A549 (cell line): ENCODE results near the gene FOXO3. TPM values are rescaled to one million over a fixed set of nuclear protein-coding genes. Genes with fewer than 3 reads are reported as not detected.

ENCODE experiments used
- ATAC-seq, 2 experiments: fragments of 200-7000 bp in 1 of 2; fragments of >200 bp in 1 of 2; cut with Nextera tagmentation in 1 of 2; cut with Tn5 transposase in 1 of 2; 3 replicates each; pipeline versions ENCODE4 v1.8.0 to v1.9.1; 2018 to 2020; ENCODE audit warnings: mild to moderate bottlenecking in 1 of 2, moderate library complexity in 1 of 2
- CTCF ChIA-PET: fragments of 300-600 bp; sonication (Branson Sonifier 250); formaldehyde crosslinking; extraction: SDS; loops from one replicate; lab custom pipeline; 2021; ENCODE audit warnings: antibody characterized with exemption, inconsistent platforms; lab: Yijun Ruan, JAX
- POLR2A ChIA-PET: fragments of 350-600 bp; formaldehyde crosslinking; extraction: SDS; loops from one replicate; lab custom pipeline; 2021; ENCODE audit warnings: antibody characterized with exemption, inconsistent platforms; lab: Yijun Ruan, JAX
- DNase-seq, 2 experiments: peaks; one replicate each; pipeline versions ENCODE4 v3.0.0 to v3.0.0-alpha.2; 2011 to 2016; ENCODE audit warnings: low read depth in 1 of 2, low spot score in 1 of 2
- FAIRE-seq: peaks from 2 replicates; lab custom pipeline; 2011; peaks lifted over from hg19 to GRCh38; lab: Jason Lieb, UNC
- H3K27ac ChIP-seq, 2 experiments: fragments of >200 bp; sonication (Bioruptor Twin); formaldehyde crosslinking; 3 replicates each; pipeline ENCODE4 v1.5.1; 2016 to 2017
- H3K4me1 ChIP-seq: fragments of >200 bp; sonication (Bioruptor Twin); formaldehyde crosslinking; 3 replicates; pipeline ENCODE4 v1.6.1; 2016
- H3K4me2 ChIP-seq: fragments of >200 bp; sonication (Bioruptor Twin); formaldehyde crosslinking; 3 replicates; pipeline ENCODE4 v1.6.1; 2016
- H3K4me3 ChIP-seq: fragments of >200 bp; sonication (Bioruptor Twin); formaldehyde crosslinking; 3 replicates; pipeline ENCODE4 v1.5.1; 2016
- H3K9me3 ChIP-seq: fragments of >200 bp; sonication (Bioruptor Twin); formaldehyde crosslinking; 3 replicates; pipeline ENCODE4 v1.6.1; 2016
- CHD2 ChIP-seq: fragments of 150-350 bp; IDR thresholded peaks from 2 replicates; pipeline ENCODE4 v1.6.1; 2014; ENCODE audit warnings: low read length; ENCODE audit not compliant: partially characterized antibody
- CTCF ChIP-seq: fragments of >200 bp; sonication (Bioruptor Twin); formaldehyde crosslinking; IDR thresholded peaks from 3 replicates; pipeline ENCODE4 v1.5.1; 2016
- EHMT2 ChIP-seq: fragments of 200-600 bp; sonication (generic); IDR thresholded peaks from 2 replicates; pipeline ENCODE4 v1.6.1; 2016; ENCODE audit warnings: antibody characterized with exemption, low read depth, mild to moderate bottlenecking, moderate library complexity
- FOSL2 ChIP-seq, 2 experiments: fragments of 450-650 bp in 1 of 2; fragments of >200 bp in 1 of 2; sonication (Bioruptor Twin) in 1 of 2; formaldehyde crosslinking; IDR thresholded peaks; 2 replicates each; pipeline versions ENCODE4 v1.5.0 to v1.6.1; 2016 to 2020; ENCODE audit warnings: mild to moderate bottlenecking in 1 of 2, moderate library complexity in 1 of 2
- HOXA7 ChIP-seq: fragments of 250-450 bp; sonication (Bioruptor Pico); IDR thresholded peaks from 2 replicates; pipeline ENCODE4 v1.5.0; 2020; ENCODE audit warnings: mild to moderate bottlenecking, moderate library complexity
- JUNB ChIP-seq: fragments of >200 bp; sonication (Bioruptor Twin); formaldehyde crosslinking; IDR thresholded peaks from 2 replicates; pipeline ENCODE4 v1.6.1; 2016
- MYC ChIP-seq: IDR thresholded peaks from 2 replicates; pipeline ENCODE4 v1.6.1; 2012; ENCODE audit warnings: mild to moderate bottlenecking, inconsistent platforms, low read length, improper control_type of control experiment, borderline replicate concordance
- NR3C1 ChIP-seq: fragments of >200 bp; sonication (Bioruptor Twin); formaldehyde crosslinking; IDR thresholded peaks from 3 replicates; pipeline ENCODE4 v1.6.1; 2017
- POLR2AphosphoS2 ChIP-seq: conservative IDR thresholded peaks from 2 replicates; pipeline ENCODE4 v1.6.1; 2012; ENCODE audit warnings: low read length, improper control_type of control experiment, inconsistent platforms
- RFX5 ChIP-seq: fragments of 450-650 bp; IDR thresholded peaks from 2 replicates; pipeline ENCODE4 v1.7.1; 2014; ENCODE audit warnings: antibody characterized with exemption, mild to moderate bottlenecking, moderate library complexity
- SMC3 ChIP-seq: fragments of >200 bp; sonication (Bioruptor Twin); formaldehyde crosslinking; IDR thresholded peaks from 3 replicates; pipeline ENCODE4 v1.6.1; 2018; ENCODE audit warnings: inconsistent platforms
- SREBF2 ChIP-seq: fragments of 450-650 bp; IDR thresholded peaks from 2 replicates; pipeline ENCODE4 v1.6.1; 2014; ENCODE audit warnings: mild to moderate bottlenecking, moderate library complexity
- ZFP36 ChIP-seq: fragments of 450-650 bp; IDR thresholded peaks from 2 replicates; pipeline ENCODE4 v1.6.1; 2014; ENCODE audit warnings: borderline replicate concordance; ENCODE audit not compliant: partially characterized antibody
- ZNF302 ChIP-seq: fragments of 250-450 bp; sonication (Bioruptor Pico); IDR thresholded peaks from 2 replicates; pipeline ENCODE4 v1.9.0; 2021; ENCODE audit warnings: inconsistent platforms, mild to moderate bottlenecking, moderate library complexity
- ZSCAN20 ChIP-seq: fragments of 250-450 bp; sonication (Bioruptor Pico); IDR thresholded peaks from 2 replicates; pipeline ENCODE4 v1.8.0; 2022; ENCODE audit warnings: mild to moderate bottlenecking, moderate library complexity
- WGBS: methylation state at CpG from one replicate; pipeline ENCODE4 v1.1.6; 2017; ENCODE audit errors: missing lambda C conversion rate; 5-methylcytosine and 5-hydroxymethylcytosine counted together
- polyA plus RNA-seq, 4 experiments: library from polyadenylated mRNA; depleted of rRNA in 3 of 4; stranded (reverse); fragments of >200 nt; fragmentation: RNase III in 1 of 4; extraction: RNeasy Plus Mini Kit Qiagen cat#74134 plus additional on column Dnase treatment in 1 of 4; gene quantifications; 2 replicates in 3 of 4; 3 replicates in 1 of 4; pipeline ENCODE4 v1.2.3, GENCODE V29; 2011 to 2017
- TF ChIP-seq, protein P1 (sequence below): IDR thresholded peaks from 2 replicates; pipeline ENCODE4 v1.6.1; 2012
- TF ChIP-seq, protein P2 (sequence below): fragments of 250-450 bp; sonication (Bioruptor Pico); IDR thresholded peaks from 2 replicates; pipeline ENCODE4 v1.5.0; 2020; ENCODE audit warnings: low read depth, mild to moderate bottlenecking, moderate library complexity
- TF ChIP-seq, protein P3 (sequence below): fragments of >200 bp; sonication (Bioruptor Twin); formaldehyde crosslinking; IDR thresholded peaks from 2 replicates; pipeline ENCODE4 v1.6.1; 2016
- TF ChIP-seq, protein P4 (sequence below): fragments of 150-350 bp; IDR thresholded peaks from 2 replicates; pipeline ENCODE4 v1.6.1; 2014; ENCODE audit warnings: low read depth, mild to moderate bottlenecking, low read length

Gene FOXO3
- polyA plus RNA-seq, 2 of the 4 experiments (the other 2 are of a cell fraction): 4.6 to 7.5 TPM

DNA sequence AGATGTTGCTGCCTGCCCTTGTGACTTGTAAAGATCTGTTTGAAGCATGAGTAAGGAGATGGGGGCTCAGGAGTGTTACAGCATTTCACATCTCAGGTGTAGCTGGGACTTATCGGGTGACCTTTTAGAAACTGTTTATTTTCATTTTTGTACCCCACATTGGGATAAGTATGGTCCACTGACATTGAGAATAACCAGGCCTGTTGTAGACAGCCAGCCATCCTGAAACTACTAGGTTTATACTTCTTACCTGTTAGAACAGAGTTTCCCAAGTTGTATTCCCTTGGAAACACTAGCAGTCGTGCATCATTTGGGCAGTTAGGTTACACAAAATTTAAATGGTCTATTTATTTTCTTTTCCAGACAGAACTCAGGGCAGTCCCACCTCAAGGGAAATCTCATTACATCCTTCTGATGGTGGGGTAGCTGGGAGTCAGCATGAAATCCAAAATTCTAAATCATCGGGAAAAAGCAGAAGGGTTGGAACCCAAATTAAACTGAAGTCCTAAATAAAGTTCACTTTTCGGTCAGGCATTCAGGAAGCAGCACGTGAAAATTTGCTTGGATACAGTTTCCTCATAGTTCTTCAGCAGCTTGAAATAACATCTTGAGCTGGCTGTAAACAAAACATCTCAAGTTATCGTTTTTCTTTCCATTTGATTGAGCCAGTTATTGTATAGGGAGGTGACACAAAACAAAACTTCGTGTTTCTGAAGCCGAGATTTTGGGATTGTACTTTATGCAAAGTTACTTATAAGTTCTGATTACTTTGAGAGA is 30.5 kb downstream of the FOXO3 start (continued):
- TF ChIP-seq, protein P1, sequence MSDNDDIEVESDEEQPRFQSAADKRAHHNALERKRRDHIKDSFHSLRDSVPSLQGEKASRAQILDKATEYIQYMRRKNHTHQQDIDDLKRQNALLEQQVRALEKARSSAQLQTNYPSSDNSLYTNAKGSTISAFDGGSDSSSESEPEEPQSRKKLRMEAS: no peak

DNA sequence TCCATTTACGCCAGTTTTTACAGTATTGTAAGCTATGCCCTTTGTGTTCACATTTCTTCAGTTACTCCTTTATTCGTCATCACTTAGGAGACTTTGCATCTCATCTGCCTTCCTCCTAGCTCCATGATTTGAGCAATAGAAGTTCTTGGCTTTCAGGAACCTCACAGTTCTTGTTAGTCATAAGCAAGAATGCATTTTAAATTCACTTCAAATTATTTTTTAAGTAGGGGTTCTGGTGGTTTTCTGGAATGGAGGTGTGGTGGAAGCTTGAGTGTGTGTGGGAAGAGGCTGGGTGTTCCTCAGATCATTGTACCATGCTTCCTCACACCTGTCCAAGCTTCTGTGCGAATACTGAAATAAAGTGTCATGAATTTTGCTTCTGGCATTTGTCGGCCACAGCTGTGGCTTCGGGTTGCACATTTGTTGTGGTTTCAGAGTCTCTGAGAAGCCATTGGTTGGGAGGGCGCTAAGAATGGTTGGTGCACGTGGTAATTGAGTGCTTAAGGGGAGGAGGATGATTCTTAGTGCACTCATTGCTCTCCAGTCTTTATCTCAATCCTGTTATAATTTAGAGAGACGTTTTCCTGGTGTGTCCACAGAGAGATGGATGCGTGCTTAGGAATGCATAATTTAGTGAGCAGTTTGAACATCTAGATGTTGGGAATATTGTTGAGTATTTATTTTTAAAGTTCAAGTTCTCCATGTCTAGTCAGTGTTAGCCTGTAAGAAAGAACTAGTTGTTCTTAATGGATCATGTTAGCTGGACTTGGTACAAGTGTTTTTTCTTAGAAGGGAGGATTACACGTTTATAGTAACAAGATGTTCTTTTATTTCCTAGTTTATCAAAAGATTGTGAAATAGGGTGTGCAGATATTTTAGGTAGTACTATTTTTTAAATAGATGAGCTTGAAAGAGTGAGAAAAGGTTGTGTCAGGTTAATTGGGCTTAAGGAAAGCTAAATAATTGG is 31.9 kb downstream of the FOXO3 start:
- WGBS: 81% methylated on average over 9 of the region's 10 CpGs
- no peaks in the 10 kb centered on the region for H3K9me3 ChIP-seq
- H3K27ac ChIP-seq: peak overlapping the region in 1 of 2 experiments; percentile 38; a peak in 1 of 6 replicates
- no peak for TF ChIP-seq POLR2AphosphoS2
- no peak for TF ChIP-seq CHD2
- no peak for TF ChIP-seq SMC3
- no peak for TF ChIP-seq HOXA7
- no peak for TF ChIP-seq CTCF
- peaks cover 38% of the 10 kb centered on the region for H3K4me1 ChIP-seq
- POLR2A ChIA-PET: no interaction called here
- peak overlapping the region; percentile 12; the same call in 1 of the 3 replicates for H3K4me2 ChIP-seq
- FAIRE-seq (no peak), DNase-seq (no peak), ATAC-seq (no peak)
- CTCF ChIA-PET: no interaction called here
- H3K4me3 ChIP-seq: no peak overlapping the region

DNA sequence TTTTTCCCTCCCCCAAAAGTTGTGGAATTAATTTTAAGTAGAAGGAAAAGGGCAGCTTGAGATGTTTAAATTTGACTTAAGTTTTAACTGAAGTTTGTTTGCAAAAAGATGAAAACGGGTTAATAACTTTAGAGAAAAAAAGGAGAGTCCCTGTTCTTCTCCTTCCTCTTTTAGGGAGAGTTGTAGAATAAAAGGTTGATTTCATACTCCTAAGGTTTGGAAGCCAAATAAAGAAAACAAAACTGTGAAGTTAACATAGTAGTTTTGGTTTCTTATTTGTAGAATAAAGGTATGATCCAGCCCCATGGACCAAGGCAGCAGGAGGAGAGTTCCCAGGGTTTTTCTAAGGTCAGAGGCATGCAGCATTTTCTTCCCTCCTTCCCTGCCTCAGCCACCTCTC is 33.4 kb downstream of the FOXO3 start:
- FAIRE-seq (no peak), ATAC-seq (no peak), DNase-seq (no peak)
- H3K27ac ChIP-seq: peak overlapping the region in 1 of 2 experiments; percentile 38; a peak in 1 of 6 replicates
- H3K9me3 ChIP-seq: no peaks in the 10 kb centered on the region
- H3K4me3 ChIP-seq: no peak overlapping the region
- H3K4me2 ChIP-seq: no peak overlapping the region
- H3K4me1 ChIP-seq: peaks cover 23% of the 10 kb centered on the region
- ChIA-PET POLR2A (no interaction called here), CTCF (interaction anchor here (1.5 kb wide), 1 partner anchor 26 kb away, joined by 3 read pairs; no protein-coding TSS in a partner anchor)
- TF ChIP-seq ZNF302 (CRISPR knock-in tag) (no peak), ZFP36 (no peak), FOSL2 (IDR thresholded peaks at IDR 0.05) (no peak), FOSL2 (CRISPR knock-in tag; IDR thresholded peaks at IDR 0.05) (no peak), HOXA7 (no peak), SREBF2 (no peak), NR3C1 (no peak), SMC3 (no peak)
- WGBS: 76% methylated on average over 1 of the region's 1 CpG

DNA sequence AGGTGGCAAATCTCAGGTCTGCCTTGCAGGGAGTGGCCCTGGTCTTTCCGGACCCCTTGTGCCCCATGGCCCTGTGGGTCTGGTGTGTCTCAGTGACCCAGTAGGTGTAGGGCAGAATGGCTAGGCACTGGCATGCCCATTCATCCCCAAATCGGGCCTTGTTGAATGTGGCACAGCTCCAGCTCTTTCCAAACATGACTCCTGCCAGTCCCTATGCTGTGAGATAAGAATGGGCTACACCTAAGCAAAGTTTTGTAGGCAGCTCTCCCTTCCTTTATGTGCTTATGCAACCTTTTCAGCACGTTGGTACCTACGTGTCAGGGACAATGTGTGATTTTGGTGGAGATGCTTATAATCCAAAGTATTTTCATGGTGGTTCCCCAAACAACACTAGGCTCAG is 33.9 kb downstream of the FOXO3 start:
- ATAC-seq: no peak
- Histone ChIP-seq H3K9me3 (no peaks in the 10 kb centered on the region), H3K27ac (peak overlapping the region in 1 of 2 experiments; percentile 38; a peak in 1 of 6 replicates), H3K4me1 (peaks cover 18% of the 10 kb centered on the region), H3K4me2 (no peak overlapping the region), H3K4me3 (no peak overlapping the region)
- ChIA-PET CTCF (interaction anchor here (1.5 kb wide), 1 partner anchor 26 kb away, joined by 3 read pairs; no protein-coding TSS in a partner anchor), POLR2A (no interaction called here)
- FAIRE-seq: no peak
- DNase-seq: no peak
- 92% methylated on average over 2 of the region's 4 CpGs for WGBS
- TF ChIP-seq, protein P2, sequence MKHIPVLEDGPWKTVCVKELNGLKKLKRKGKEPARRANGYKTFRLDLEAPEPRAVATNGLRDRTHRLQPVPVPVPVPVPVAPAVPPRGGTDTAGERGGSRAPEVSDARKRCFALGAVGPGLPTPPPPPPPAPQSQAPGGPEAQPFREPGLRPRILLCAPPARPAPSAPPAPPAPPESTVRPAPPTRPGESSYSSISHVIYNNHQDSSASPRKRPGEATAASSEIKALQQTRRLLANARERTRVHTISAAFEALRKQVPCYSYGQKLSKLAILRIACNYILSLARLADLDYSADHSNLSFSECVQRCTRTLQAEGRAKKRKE: no peak
- no peak for TF ChIP-seq EHMT2
- TF ChIP-seq, protein P3, sequence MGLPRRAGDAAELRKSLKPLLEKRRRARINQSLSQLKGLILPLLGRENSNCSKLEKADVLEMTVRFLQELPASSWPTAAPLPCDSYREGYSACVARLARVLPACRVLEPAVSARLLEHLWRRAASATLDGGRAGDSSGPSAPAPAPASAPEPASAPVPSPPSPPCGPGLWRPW: no peak
- TF ChIP-seq MYC: no peak
- TF ChIP-seq ZSCAN20 (CRISPR knock-in tag): no peak
- no peak for TF ChIP-seq RFX5
- TF ChIP-seq, protein P4, sequence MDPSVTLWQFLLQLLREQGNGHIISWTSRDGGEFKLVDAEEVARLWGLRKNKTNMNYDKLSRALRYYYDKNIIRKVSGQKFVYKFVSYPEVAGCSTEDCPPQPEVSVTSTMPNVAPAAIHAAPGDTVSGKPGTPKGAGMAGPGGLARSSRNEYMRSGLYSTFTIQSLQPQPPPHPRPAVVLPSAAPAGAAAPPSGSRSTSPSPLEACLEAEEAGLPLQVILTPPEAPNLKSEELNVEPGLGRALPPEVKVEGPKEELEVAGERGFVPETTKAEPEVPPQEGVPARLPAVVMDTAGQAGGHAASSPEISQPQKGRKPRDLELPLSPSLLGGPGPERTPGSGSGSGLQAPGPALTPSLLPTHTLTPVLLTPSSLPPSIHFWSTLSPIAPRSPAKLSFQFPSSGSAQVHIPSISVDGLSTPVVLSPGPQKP: no peak
- no peak for TF ChIP-seq JUNB
- TF ChIP-seq, all 56 proteins: peak for 0
